ENCODE results near the gene PLA2G6.

PLA2G6 gene

DNA sequence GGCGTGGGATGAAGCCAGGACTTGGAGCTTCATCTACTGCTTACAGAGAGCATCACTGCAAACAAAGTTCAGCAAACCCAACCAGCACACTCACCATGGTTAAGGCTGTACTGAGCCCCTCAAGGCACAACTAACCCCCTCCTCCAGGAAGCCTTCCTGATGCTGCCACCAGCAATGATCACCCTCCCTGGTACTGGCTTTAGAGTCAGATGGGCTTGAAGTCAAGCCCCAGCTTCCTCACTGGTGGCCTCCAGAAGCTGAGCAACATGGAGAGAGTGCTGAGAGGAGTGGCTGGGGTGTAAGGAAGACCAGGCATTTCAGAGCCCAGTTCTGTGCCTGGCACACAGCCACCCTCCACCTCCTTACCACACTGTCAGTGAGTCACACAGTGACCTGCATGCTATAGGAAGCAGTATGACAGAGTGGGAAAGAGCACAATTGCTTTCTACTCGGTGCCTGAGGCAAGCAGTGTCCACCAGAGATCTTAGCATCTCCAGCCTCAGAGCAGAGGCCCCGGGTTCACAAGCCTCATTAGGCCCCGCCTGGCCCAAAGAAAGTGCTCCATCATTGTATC lies 46.4 kb downstream of the PLA2G6 start:
- ChIA-PET CTCF (interaction anchor here (0.6 to 1.2 kb wide), 3 partner anchors 11 to 637 kb away, joined by 3 to 4 read pairs (median 4); no protein-coding TSS in a partner anchor), POLR2A (no interaction called here)
- H3K9me3 ChIP-seq (ENCODE audit: control insufficient read depth, insufficient read depth, low read depth, low read length): no peaks in the 10 kb centered on the region
- TF ChIP-seq ZXDB (tag by site-specific recombination; IDR thresholded peaks at IDR 0.05) (no peak), GLIS2 (tag by site-specific recombination; IDR thresholded peaks at IDR 0.05) (no peak), SP7 (tag by site-specific recombination; IDR thresholded peaks at IDR 0.05) (no peak), RBAK (tag by site-specific recombination; IDR thresholded peaks at IDR 0.05) (no peak), ZNF514 (tag by site-specific recombination; IDR thresholded peaks at IDR 0.05) (no peak)
- peaks cover 0 to 39% of the 10 kb centered on the region in 2 experiments; a peak in 2 of 3 replicates for H3K36me3 ChIP-seq (ENCODE audit: control insufficient read depth in 2 of 2, insufficient read depth in 1 of 2, low read length in 2 of 2)
- no peak overlapping the region for H3K27ac ChIP-seq (ENCODE audit: extremely low read depth, low read depth, low read length)
- H3K4me1 ChIP-seq (ENCODE audit: control insufficient read depth, insufficient read depth, low read length): no peaks in the 10 kb centered on the region
- H3K4me3 ChIP-seq (ENCODE audit: low read depth, low read length): no peak overlapping the region

DNA sequence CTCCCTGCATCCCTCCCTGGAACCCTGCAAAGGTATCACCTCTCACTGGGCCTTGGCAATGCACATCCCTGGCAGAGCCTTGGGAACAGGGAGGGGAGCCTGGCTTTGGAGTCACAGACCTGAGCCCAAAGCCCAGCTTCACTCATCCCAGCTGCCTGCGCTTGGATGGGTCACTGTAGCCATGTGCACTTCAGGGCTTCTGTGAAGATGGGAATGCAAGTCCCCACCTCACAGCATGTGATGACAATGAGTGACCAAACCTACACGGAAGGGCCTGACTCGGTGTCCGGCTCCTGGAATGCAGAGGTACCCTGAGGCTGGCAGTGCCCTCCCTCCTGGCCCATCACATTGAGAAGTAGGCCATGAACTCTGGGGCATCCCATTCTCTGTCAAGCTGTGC lies 48.3 kb downstream of the PLA2G6 start:
- no peak overlapping the region for H3K4me3 ChIP-seq (ENCODE audit: low read depth, low read length)
- TF ChIP-seq ZNF302 (tag by site-specific recombination; IDR thresholded peaks at IDR 0.05; ENCODE audit: low read depth): no peak
- no peak for TF ChIP-seq KLF7 (tag by site-specific recombination; IDR thresholded peaks at IDR 0.05; ENCODE audit: borderline replicate concordance)
- TF ChIP-seq ZNF157 (tag by site-specific recombination; IDR thresholded peaks at IDR 0.05): no peak
- no peak for TF ChIP-seq ZNF394 (tag by site-specific recombination; IDR thresholded peaks at IDR 0.05; ENCODE audit: borderline replicate concordance)
- TF ChIP-seq, protein P1, sequence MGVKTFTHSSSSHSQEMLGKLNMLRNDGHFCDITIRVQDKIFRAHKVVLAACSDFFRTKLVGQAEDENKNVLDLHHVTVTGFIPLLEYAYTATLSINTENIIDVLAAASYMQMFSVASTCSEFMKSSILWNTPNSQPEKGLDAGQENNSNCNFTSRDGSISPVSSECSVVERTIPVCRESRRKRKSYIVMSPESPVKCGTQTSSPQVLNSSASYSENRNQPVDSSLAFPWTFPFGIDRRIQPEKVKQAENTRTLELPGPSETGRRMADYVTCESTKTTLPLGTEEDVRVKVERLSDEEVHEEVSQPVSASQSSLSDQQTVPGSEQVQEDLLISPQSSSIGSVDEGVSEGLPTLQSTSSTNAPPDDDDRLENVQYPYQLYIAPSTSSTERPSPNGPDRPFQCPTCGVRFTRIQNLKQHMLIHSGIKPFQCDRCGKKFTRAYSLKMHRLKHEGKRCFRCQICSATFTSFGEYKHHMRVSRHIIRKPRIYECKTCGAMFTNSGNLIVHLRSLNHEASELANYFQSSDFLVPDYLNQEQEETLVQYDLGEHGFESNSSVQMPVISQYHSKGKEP (tag by site-specific recombination; IDR thresholded peaks at IDR 0.05): no peak
- no peak for TF ChIP-seq BCL11A (tag by site-specific recombination; IDR thresholded peaks at IDR 0.05; ENCODE audit: low read depth)
- TF ChIP-seq, protein P2, sequence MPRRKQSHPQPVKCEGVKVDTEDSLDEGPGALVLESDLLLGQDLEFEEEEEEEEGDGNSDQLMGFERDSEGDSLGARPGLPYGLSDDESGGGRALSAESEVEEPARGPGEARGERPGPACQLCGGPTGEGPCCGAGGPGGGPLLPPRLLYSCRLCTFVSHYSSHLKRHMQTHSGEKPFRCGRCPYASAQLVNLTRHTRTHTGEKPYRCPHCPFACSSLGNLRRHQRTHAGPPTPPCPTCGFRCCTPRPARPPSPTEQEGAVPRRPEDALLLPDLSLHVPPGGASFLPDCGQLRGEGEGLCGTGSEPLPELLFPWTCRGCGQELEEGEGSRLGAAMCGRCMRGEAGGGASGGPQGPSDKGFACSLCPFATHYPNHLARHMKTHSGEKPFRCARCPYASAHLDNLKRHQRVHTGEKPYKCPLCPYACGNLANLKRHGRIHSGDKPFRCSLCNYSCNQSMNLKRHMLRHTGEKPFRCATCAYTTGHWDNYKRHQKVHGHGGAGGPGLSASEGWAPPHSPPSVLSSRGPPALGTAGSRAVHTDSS (tag by site-specific recombination; IDR thresholded peaks at IDR 0.05): no peak
- no peak for TF ChIP-seq ZNF174 (tag by site-specific recombination; IDR thresholded peaks at IDR 0.05)
- TF ChIP-seq ZNF837 (tag by site-specific recombination; IDR thresholded peaks at IDR 0.05): no peak
- TF ChIP-seq, protein P3, sequence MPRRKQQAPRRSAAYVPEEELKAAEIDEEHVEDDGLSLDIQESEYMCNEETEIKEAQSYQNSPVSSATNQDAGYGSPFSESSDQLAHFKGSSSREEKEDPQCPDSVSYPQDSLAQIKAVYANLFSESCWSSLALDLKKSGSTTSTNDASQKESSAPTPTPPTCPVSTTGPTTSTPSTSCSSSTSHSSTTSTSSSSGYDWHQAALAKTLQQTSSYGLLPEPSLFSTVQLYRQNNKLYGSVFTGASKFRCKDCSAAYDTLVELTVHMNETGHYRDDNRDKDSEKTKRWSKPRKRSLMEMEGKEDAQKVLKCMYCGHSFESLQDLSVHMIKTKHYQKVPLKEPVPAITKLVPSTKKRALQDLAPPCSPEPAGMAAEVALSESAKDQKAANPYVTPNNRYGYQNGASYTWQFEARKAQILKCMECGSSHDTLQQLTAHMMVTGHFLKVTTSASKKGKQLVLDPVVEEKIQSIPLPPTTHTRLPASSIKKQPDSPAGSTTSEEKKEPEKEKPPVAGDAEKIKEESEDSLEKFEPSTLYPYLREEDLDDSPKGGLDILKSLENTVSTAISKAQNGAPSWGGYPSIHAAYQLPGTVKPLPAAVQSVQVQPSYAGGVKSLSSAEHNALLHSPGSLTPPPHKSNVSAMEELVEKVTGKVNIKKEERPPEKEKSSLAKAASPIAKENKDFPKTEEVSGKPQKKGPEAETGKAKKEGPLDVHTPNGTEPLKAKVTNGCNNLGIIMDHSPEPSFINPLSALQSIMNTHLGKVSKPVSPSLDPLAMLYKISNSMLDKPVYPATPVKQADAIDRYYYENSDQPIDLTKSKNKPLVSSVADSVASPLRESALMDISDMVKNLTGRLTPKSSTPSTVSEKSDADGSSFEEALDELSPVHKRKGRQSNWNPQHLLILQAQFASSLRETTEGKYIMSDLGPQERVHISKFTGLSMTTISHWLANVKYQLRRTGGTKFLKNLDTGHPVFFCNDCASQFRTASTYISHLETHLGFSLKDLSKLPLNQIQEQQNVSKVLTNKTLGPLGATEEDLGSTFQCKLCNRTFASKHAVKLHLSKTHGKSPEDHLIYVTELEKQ (tag by site-specific recombination; IDR thresholded peaks at IDR 0.05; ENCODE audit: borderline replicate concordance): no peak
- no peak for TF ChIP-seq TRIM28 (IDR thresholded peaks at IDR 0.05; ENCODE audit: borderline replicate concordance, low read length)
- no peak for TF ChIP-seq ZNF10 (tag by site-specific recombination; IDR thresholded peaks at IDR 0.05)
- TF ChIP-seq ZNF701 (tag by site-specific recombination; IDR thresholded peaks at IDR 0.05): no peak
- TF ChIP-seq WT1 (tag by site-specific recombination; IDR thresholded peaks at IDR 0.05): no peak
- TF ChIP-seq, protein P4, sequence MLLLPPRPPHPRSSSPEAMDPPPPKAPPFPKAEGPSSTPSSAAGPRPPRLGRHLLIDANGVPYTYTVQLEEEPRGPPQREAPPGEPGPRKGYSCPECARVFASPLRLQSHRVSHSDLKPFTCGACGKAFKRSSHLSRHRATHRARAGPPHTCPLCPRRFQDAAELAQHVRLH (tag by site-specific recombination; IDR thresholded peaks at IDR 0.05): no peak
- no peak for TF ChIP-seq SALL2 (tag by site-specific recombination; IDR thresholded peaks at IDR 0.05; ENCODE audit: borderline replicate concordance)
- no peaks in the 10 kb centered on the region for H3K4me1 ChIP-seq (ENCODE audit: control insufficient read depth, insufficient read depth, low read length)
- ChIA-PET POLR2A (no interaction called here), CTCF (no interaction called here)
- H3K9me3 ChIP-seq (ENCODE audit: control insufficient read depth, insufficient read depth, low read depth, low read length): no peaks in the 10 kb centered on the region
- peaks cover 0 to 47% of the 10 kb centered on the region in 2 experiments; a peak in 2 of 3 replicates for H3K36me3 ChIP-seq (ENCODE audit: control insufficient read depth in 2 of 2, insufficient read depth in 1 of 2, low read length in 2 of 2)
- H3K27ac ChIP-seq (ENCODE audit: extremely low read depth, low read depth, low read length): no peak overlapping the region
